Endothelial cell of umbilical vein (primary cell): ENCODE results near the gene MED27. TPM values are rescaled to one million over a fixed set of nuclear protein-coding genes. Genes with fewer than 3 reads are reported as not detected.

Experiments used
- BruUV-seq: library from RNA; stranded (reverse); fragments of 400-500 nt; replicated peaks from 2 replicates; lab custom pipeline; 2021; lab: Mats Ljungman, UMichigan
- CTCF ChIA-PET: fragments of 300-600, 350-600 bp; sonication (Branson Sonifier 250); formaldehyde crosslinking; loops from one replicate; lab custom pipeline; 2021; ENCODE audit warnings: antibody characterized with exemption, inconsistent platforms; lab: Charles Lee
- POLR2A ChIA-PET: fragments of 300-600, 350-600 bp; sonication (Branson Sonifier 250); formaldehyde crosslinking; loops from one replicate; lab custom pipeline; 2021; ENCODE audit warnings: antibody characterized with exemption, inconsistent platforms; lab: Charles Lee
- DNase-seq: peaks from one replicate; pipeline ENCODE4 v3.0.0-alpha.2; 2011; ENCODE audit warnings: low read depth, low spot score
- FAIRE-seq: peaks from 2 replicates; lab custom pipeline; 2011; peaks lifted over from hg19 to GRCh38; lab: Jason Lieb, UNC
- H2AFZ ChIP-seq: 2 replicates; pipeline ENCODE4 v1.6.0; 2012; ENCODE audit warnings: low read depth, low read length, control low read depth, inconsistent platforms
- H3K27ac ChIP-seq: 2 replicates; pipeline ENCODE4 v1.5.1; 2011; ENCODE audit warnings: low read depth, mild to moderate bottlenecking, control low read depth, low read length, moderate library complexity; ENCODE audit not compliant: insufficient read depth
- H3K27me3 ChIP-seq, 2 experiments: 2 replicates each; pipeline versions ENCODE4 v1.6.0 to v1.6.1; 2011; ENCODE audit warnings: low read length in 2 of 2, mixed read lengths in 1 of 2; ENCODE audit not compliant: control insufficient read depth in 2 of 2, insufficient read depth in 2 of 2
- H3K36me3 ChIP-seq, 2 experiments: 2 replicates in 1 of 2; 3 replicates in 1 of 2; pipeline ENCODE4 v1.5.1; 2011; ENCODE audit warnings: low read length in 2 of 2, mild to moderate bottlenecking in 1 of 2, moderate library complexity in 1 of 2; ENCODE audit not compliant: control insufficient read depth in 2 of 2, insufficient read depth in 2 of 2; ENCODE audit errors: extremely low read depth in 1 of 2
- H3K4me1 ChIP-seq: 3 replicates; pipeline ENCODE4 v1.5.1; 2011; ENCODE audit warnings: mild to moderate bottlenecking, low read length; ENCODE audit not compliant: control insufficient read depth, insufficient read depth; ENCODE audit errors: extremely low read depth
- H3K4me2 ChIP-seq: 2 replicates; pipeline ENCODE4 v1.6.1; 2011; ENCODE audit warnings: low read length, control low read depth, mixed read lengths; ENCODE audit not compliant: insufficient read depth
- H3K4me3 ChIP-seq, 3 experiments: fragments of 200-600 bp in 1 of 3; sonication (generic), shearing (Covaris generic) in 1 of 3; replicated peaks in 1 of 3; 2 replicates each; pipeline ENCODE4 v1.5.1; 2011 to 2016; ENCODE audit warnings: control low read depth in 3 of 3, low read length in 3 of 3, mild to moderate bottlenecking in 2 of 3, inconsistent platforms in 1 of 3, low read depth in 1 of 3, moderate library complexity in 1 of 3; ENCODE audit not compliant: insufficient read depth in 1 of 3
- H3K79me2 ChIP-seq: 2 replicates; pipeline ENCODE4 v1.6.0; 2012; ENCODE audit warnings: low read length, inconsistent platforms; ENCODE audit not compliant: control insufficient read depth, insufficient read depth
- H3K9ac ChIP-seq: replicated peaks from 2 replicates; pipeline ENCODE3; 2011; ENCODE audit warnings: low read length, control low read depth; ENCODE audit not compliant: insufficient read depth; ENCODE audit errors: extremely low read depth
- H3K9me1 ChIP-seq: replicated peaks from 3 replicates; pipeline ENCODE4 v1.6.0; 2011; ENCODE audit warnings: mild to moderate bottlenecking, low read length; ENCODE audit not compliant: control insufficient read depth, insufficient read depth; ENCODE audit errors: extremely low read depth
- H3K9me3 ChIP-seq: replicated peaks from 2 replicates; pipeline ENCODE4 v1.5.1; 2012; ENCODE audit warnings: low read length, inconsistent platforms; ENCODE audit not compliant: control insufficient read depth, insufficient read depth
- H4K20me1 ChIP-seq: replicated peaks from 2 replicates; pipeline ENCODE3; 2011; ENCODE audit warnings: mild to moderate bottlenecking, low read length; ENCODE audit not compliant: control insufficient read depth, insufficient read depth; ENCODE audit errors: extremely low read depth
- CTCF ChIP-seq, 2 donors: IDR thresholded peaks; 1 replicate in 1 of 2; 2 replicates in 1 of 2; pipeline ENCODE4 v1.5.1; 2011; ENCODE audit warnings: low read length in 2 of 2, mild to moderate bottlenecking in 2 of 2, moderate library complexity in 2 of 2, control low read depth in 1 of 2, inconsistent platforms in 1 of 2, low read depth in 1 of 2; ENCODE audit not compliant: insufficient read depth in 1 of 2; ENCODE audit errors: extremely low read depth in 1 of 2
- EZH2 ChIP-seq: IDR thresholded peaks from 2 replicates; pipeline ENCODE4 v1.6.1; 2012; ENCODE audit warnings: borderline replicate concordance, low read depth, mild to moderate bottlenecking, moderate library complexity, low read length, inconsistent platforms; ENCODE audit not compliant: severe bottlenecking
- FOS ChIP-seq: IDR thresholded peaks from 2 replicates; pipeline ENCODE4 v1.6.1; 2011; ENCODE audit warnings: mild to moderate bottlenecking, low read length, moderate library complexity, borderline replicate concordance; ENCODE audit not compliant: insufficient read depth
- GATA2 ChIP-seq: IDR thresholded peaks from 2 replicates; pipeline ENCODE4 v1.7.0; 2011; ENCODE audit warnings: low read depth, mild to moderate bottlenecking, moderate library complexity, mixed read lengths, low read length; ENCODE audit not compliant: insufficient read length, insufficient read depth
- JUN ChIP-seq: IDR thresholded peaks from 2 replicates; pipeline ENCODE4 v1.6.1; 2011; ENCODE audit warnings: borderline replicate concordance, low read depth; ENCODE audit not compliant: insufficient read length, insufficient read depth
- MAX ChIP-seq: IDR thresholded peaks from 2 replicates; pipeline ENCODE4 v1.6.1; 2011; ENCODE audit not compliant: insufficient read depth, insufficient read length
- MYC ChIP-seq: IDR thresholded peaks from one replicate; pipeline ENCODE4 v1.6.1; 2011; ENCODE audit warnings: mild to moderate bottlenecking, low read depth, low read length
- POLR2A ChIP-seq: IDR thresholded peaks from 2 replicates; pipeline ENCODE4 v1.6.1; 2012; ENCODE audit warnings: low read depth, mild to moderate bottlenecking, control low read depth, low read length
- POLR2AphosphoS5 ChIP-seq: IDR thresholded peaks from 2 replicates; pipeline ENCODE4 v1.6.1; 2012; ENCODE audit warnings: low read depth, mild to moderate bottlenecking, control low read depth, low read length, moderate library complexity; ENCODE audit not compliant: insufficient read depth
- dilution Hi-C: fragments of 300-500 bp; cut with MboI; formaldehyde crosslinking; loops from one replicate; pipeline ENCODE4 v1.15.0; 2019; ENCODE audit warnings: low sequenced_read_pairs; ENCODE audit not compliant: extremely low pct_ligation_motif_present
- intact Hi-C: fragments of 100-400 bp; cut with micrococcal nuclease; formaldehyde crosslinking; loops from one replicate; pipeline ENCODE4 v1.10.0; 2022
- polyA plus RNA-seq, 4 experiments: library from polyadenylated mRNA; depleted of rRNA in 3 of 4; stranded (reverse) in 3 of 4; unstranded in 1 of 4; fragments of >200 nt; gene quantifications; 2 replicates each; pipeline versions ENCODE4 v1.2.1 to v1.2.3, GENCODE V29; 2011 to 2012; ENCODE audit warnings: missing spikeins in 1 of 4
- total RNA-seq: library from RNA; stranded (reverse); gene quantifications from 2 replicates; pipeline ENCODE4 v1.2.3, GENCODE V29; 2021

The MED27 gene
- total and polyA plus RNA-seq, 2 donors (not counting 3 experiments of a cell fraction or from before 2014, with no cell fraction given): 27.9 to 47.8 TPM

DNA sequence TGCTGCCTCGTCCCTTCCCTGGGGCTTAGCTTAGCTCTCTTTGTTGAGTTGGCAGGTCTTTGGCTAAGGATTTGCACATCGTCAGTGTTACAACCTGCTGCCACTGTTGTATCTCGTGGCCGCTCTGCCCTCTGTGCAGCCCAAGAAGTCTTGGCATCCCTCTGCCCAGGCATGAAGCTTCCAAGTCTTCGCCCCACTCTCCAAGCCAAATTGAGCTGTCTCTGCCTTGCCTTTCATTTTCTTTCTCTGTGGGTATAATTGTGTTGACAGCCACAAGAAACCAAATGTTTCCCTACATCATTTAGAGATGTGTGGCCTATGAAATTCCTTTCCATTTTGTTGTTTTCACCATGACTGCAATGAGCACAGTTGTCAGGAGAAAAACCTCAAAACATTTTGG is 29.6 kb upstream of the MED27 start:
- POLR2A ChIA-PET: no interaction called here
- no TSS peak for BruUV-seq
- intact Hi-C loops: no loop called here

More for the DNA sequence above, 29.6 kb upstream of the MED27 start:
- no peaks in the 10 kb centered on the region for H3K9me1 ChIP-seq
- dilution Hi-C loops: loop anchor here (25.0 kb wide), 1 partner anchor 297 kb away; no protein-coding TSS in a partner anchor
- H3K79me2 ChIP-seq: no peaks in the 10 kb centered on the region
- H3K9me3 ChIP-seq: no peaks in the 10 kb centered on the region
- CTCF ChIA-PET: interaction anchor here (1.1 kb wide), 1 partner anchor 9 kb away, joined by 3 read pairs; no protein-coding TSS in a partner anchor
- DNase-seq (no peak), FAIRE-seq (no peak)
- H3K4me1 ChIP-seq: no peaks in the 10 kb centered on the region
- no peaks in the 10 kb centered on the region for H3K27me3 ChIP-seq
- H2AFZ ChIP-seq: no peak overlapping the region
- TF ChIP-seq GATA2 (no peak), JUN (no peak), MYC (no peak), CTCF (IDR thresholded peaks at IDR 0.05; ENCODE audit: extremely low read depth in 1 of 2, insufficient read depth in 1 of 2, low read depth in 1 of 2, low read length in 2 of 2) (no peak), EZH2 (no peak), MAX (no peak), POLR2AphosphoS5 (no peak), POLR2A (no peak), FOS (no peak)
- no peak overlapping the region for H3K27ac ChIP-seq
- H3K36me3 ChIP-seq: no peaks in the 10 kb centered on the region
- H3K4me3 ChIP-seq: no peak overlapping the region
- H3K4me2 ChIP-seq: no peak overlapping the region
- peaks cover 2% of the 10 kb centered on the region for H4K20me1 ChIP-seq
- no peak overlapping the region for H3K9ac ChIP-seq
